Fibroblast of skin of left biceps (primary cell): ENCODE data around the gene MRPS24.
A peak's percentile ranks its signal among the peaks of the same experiment; 100 is the strongest.
"Not testable (repeated sequence)": the region's sequence is repeated elsewhere in the genome, so short reads cannot be mapped to it uniquely, and the experiment has no call there.

Experiments
- DNase-seq, 2 experiments: peaks; one replicate each; pipeline ENCODE4 v3.0.0-alpha.2; 2013; ENCODE audit warnings: low read depth in 2 of 2

The MRPS24 gene

DNA sequence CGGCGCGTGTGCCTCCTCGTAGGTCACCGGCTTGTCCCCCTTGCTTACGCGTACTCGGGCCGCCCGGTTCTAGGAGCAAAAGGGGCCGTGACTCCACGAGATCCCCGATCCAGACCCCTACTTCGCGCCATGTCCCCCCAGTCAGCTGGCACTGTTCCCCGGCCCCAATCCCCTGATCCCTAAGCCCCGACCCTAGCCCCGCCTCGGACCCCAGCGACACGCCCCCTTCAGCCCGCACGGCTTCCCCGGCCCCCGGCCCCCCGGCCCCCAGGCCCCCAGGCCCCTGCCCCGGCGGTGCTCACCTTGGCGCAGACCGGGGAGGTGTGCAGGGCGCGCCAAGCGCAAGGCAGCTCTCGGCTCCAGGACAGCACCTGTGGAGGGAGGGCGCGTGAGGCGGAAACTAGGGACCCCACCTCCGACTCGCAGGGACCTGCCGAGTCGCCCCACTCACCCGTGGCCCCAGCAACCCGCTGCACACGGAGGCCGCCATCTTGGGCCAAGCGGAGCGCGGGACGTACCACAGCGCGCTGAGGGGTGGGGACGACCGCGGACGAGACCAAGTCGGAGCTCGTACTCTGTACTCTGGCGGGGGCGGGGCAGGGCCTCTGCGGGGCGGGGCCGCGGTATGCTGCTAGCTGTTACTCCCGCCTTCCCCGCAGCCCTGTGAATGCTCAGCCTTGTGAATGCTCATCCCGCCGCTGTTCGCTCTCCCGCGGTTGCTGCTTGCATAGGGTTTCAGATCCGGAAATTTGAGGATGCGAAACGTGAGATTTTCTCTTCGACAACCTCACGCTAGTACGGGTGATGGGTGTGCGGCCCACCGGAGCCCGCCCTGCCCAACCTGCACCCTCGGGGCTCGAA, at the start of gene MRPS24:
Gene MRPS24 (minus strand): TSS at position 512 of the 861 bp plus-strand sequence. CDS start 22 bp downstream, at position 490.
- DNase-seq = peak; percentile 92

- no peak for DNase-seq
Observed at GRCh38 chr7:43915907-43916306, 46.6 kb upstream of the MRPS24 start.

- no peak for DNase-seq
Observed at GRCh38 chr7:43914795-43915194, 45.5 kb upstream of the MRPS24 start.

- no peak for DNase-seq
Observed at GRCh38 chr7:43906331-43907010, 37.2 kb upstream of the MRPS24 start, which contains the start of gene URGCP. TSS of gene URGCP (minus strand) at chr7:43906596. CDS start at chr7:43906575, 21 bp downstream.

DNA sequence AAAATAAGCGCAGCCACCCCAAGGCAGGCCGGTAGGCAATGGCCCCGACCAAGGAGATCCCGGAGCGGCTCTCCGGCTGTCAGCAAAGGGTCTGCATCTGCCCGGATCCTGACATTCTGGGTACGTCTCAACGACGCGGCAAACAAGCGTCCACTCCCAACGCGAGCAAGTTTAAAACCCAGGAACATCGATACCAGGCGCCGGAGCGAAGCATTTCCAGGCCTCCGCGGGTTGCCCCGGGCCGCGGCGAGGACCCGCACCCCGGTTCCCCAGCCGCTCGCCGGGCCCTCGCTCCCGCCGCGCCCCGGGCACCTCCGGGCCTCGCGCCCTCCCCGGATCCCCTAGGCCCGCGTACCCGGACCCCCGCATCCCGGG, 36.6 kb upstream of the MRPS24 start:
- DNase-seq = no peak

GRCh38 chr7:43905209-43905946, 36.1 kb upstream of the MRPS24 start:
- no peak for DNase-seq

GRCh38 chr7:43904533-43905208, 35.4 kb upstream of the MRPS24 start:
- no peak for DNase-seq

DNA sequence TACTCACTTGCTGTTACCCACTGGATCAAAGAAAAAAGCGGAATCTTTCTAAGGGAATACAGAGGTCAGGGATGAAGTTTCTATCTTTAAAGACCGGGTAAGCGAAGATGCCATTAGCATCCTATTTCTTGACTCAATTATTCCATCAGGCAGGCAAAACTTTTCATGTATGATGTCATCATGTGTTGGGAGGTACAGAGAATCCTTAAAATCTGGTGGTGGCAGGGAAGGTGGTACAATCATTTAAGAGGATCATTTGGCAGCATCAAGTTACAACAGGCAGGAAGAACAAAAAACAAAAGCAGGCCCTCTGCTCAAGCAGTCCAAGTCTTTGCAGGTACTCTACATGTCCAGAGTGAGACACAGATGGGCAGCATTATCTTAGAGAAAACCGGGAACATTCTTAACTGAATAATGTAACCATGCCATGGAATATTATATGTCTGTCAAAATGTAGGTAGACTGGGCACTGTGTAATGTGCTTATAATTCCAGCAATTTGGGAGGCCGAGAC, 33.3 kb upstream of the MRPS24 start:
- DNase-seq = no peak

DNA sequence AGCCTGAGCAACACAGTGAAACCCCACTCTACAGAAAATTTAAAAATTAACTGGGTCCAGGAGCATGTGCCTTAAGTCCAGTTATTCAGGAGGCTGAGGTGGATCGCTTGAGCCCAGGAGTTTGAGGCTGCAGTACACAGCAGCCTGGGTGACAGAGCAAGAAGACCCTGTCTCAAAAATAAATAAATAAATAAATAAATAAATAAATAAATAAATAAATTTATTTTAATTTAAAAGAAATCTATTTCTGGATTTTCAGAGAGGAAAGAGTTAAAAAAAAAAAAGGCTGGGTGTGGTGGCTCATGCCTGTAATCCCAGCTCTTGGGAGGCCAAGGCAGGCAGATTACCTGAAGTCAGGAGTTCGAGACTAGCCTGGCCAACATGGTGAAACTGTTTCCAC, 29.3 kb upstream of the MRPS24 start:
- not testable (repeated sequence) for DNase-seq

GRCh38 chr7:43895847-43896415, 26.6 kb upstream of the MRPS24 start:
- no peak for DNase-seq

- DNase-seq = no peak
Observed at GRCh38 chr7:43891069-43891955, 22.0 kb upstream of the MRPS24 start.

GRCh38 chr7:43890468-43890867, 21.2 kb upstream of the MRPS24 start:
- no peak for DNase-seq

DNA sequence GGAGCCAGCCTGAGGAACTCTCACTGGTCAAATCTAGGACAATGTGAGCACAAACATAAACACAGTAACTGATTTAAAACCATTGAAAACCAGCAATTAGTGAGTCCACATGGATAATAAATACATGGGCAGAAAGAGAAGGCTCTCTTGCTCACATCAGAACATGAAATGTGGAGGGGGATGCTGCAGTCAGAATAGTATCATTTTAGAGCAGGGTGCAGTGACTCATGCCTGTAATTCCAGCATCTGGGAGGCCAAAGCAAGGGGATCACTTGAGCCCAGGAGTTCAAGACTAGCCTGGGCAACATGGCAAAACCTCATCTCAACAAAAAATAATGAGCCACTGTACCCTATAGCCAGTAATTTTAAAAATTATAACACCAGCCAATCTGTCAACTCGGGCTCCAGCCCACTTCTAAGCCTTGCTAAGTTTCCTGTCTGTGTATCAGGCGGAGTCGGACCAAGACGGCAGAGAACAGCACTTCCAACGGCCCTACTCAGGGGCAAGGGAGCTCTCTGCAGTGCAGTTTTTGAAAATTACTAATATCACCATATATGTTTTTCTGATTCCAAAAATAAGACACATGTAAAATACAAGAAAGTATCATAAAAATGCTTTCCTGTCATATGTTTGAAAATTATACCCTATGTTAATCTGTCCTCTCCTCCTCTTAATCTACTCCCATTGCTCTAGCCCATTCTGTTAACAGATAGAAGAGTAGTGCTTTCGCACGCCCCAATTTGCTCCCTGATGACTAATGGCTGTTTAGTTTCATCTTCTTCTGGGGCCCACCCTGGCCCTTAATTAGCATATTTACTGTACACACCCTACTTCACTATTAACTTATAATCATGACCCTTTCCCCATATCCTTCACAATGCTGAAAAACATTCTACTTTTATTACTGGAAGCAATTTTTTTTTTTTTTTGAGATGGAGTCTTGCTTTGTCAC, 20.0 kb upstream of the MRPS24 start:
- DNase-seq = no peak

GRCh38 chr7:43884617-43885016, 15.3 kb upstream of the MRPS24 start:
- DNase-seq = no peak

- DNase-seq = no peak
Observed at GRCh38 chr7:43884209-43884608, 14.9 kb upstream of the MRPS24 start.

GRCh38 chr7:43880596-43880995, 11.3 kb upstream of the MRPS24 start:
- DNase-seq = no peak

DNA sequence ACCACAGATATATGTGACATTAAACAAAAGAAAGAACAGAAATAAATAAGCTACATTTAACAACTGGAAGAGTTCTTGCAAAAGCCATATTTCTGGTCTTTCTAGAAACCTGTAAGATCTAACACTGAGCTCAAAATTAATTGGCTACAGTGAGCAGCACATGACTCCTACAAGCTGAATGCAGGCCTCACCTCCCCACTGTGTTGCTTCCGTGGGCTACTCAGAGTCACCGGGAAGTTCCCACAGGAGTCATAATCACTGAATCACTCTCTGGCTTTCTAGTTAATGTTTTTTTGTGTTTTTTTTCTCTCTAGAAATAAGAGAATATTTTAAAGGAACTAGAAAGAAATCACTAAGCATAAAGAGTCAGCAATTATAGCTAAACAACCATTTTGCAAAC, 10.2 kb upstream of the MRPS24 start:
- no peak for DNase-seq

DNA sequence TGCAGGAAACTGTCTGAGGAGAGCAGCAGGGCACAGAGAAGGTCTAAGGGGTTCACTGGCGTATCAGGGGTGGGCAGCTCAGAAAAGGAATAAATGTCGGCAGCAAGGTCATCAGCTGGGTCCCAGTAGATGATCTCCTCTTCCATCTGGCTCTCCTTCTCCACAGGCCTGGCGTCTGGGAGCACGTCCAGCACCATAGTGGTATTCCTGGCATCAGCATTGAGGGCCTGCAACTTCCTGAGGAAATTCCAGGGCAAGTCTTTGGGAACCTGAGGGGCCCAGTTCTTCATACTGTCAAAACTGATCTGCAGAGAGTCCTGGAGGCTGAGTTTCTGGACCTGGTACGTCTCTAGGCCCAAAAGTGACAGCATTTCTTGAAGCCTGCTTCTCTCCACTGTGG, 9.6 kb upstream of the MRPS24 start:
- no peak for DNase-seq
